Activated naive CD8-positive, alpha-beta T cell treated with anti-CD3 and anti-CD28 coated beads, Interleukin-2, amount 50 U/mL, for 16 hours (primary cell): ENCODE data around the gene ZNF275.
"Not testable (repeated sequence)": the region's sequence is repeated elsewhere in the genome, so short reads cannot be mapped to it uniquely, and the experiment has no call there.

ENCODE experiments used
- DNase-seq: peaks from one replicate; pipeline ENCODE4 v3.0.0-alpha.2; 2020; ENCODE audit warnings: low read depth, low spot score

Gene ZNF275

GRCh38 chrX:153333821-153334653 lies at the start of gene ZNF275:
Gene ZNF275, plus strand, starts transcription at chrX:153334153. Its CDS starts 2,527 bp downstream, at chrX:153336680.
- DNase-seq, result peak; percentile 60

GRCh38 chrX:153285678-153286077 lies 48.3 kb upstream of the ZNF275 start:
- not testable (repeated sequence) for DNase-seq

GRCh38 chrX:153288807-153289206 lies 45.1 kb upstream of the ZNF275 start:
- DNase-seq, result not testable (repeated sequence)

- DNase-seq, result not testable (repeated sequence)
These were observed 40.4 kb upstream of the ZNF275 start for GRCh38 chrX:153293485-153294071.

GRCh38 chrX:153297376-153297775 lies 36.6 kb upstream of the ZNF275 start:
- no peak for DNase-seq

GRCh38 chrX:153299855-153300254 lies 34.1 kb upstream of the ZNF275 start:
- DNase-seq, result no peak

- no peak for DNase-seq
These were observed 32.2 kb upstream of the ZNF275 start for GRCh38 chrX:153301746-153302145.

- no peak for DNase-seq
These were observed 31.2 kb upstream of the ZNF275 start for GRCh38 chrX:153302796-153303195.

GRCh38 chrX:153303276-153304262 lies 30.4 kb upstream of the ZNF275 start:
- DNase-seq, result no peak

GRCh38 chrX:153304988-153305736 lies 28.8 kb upstream of the ZNF275 start:
- no peak for DNase-seq

- DNase-seq, result no peak
These were observed 28.0 kb upstream of the ZNF275 start for GRCh38 chrX:153305972-153306371.

GRCh38 chrX:153306527-153307115 lies 27.3 kb upstream of the ZNF275 start:
- no peak for DNase-seq

GRCh38 chrX:153307276-153308178 lies 26.4 kb upstream of the ZNF275 start:
- no peak for DNase-seq

- DNase-seq, result no peak
These were observed 23.1 kb upstream of the ZNF275 start for GRCh38 chrX:153310901-153311300.

- no peak for DNase-seq
These were observed 21.9 kb upstream of the ZNF275 start for GRCh38 chrX:153312041-153312440.

- no peak for DNase-seq
These were observed 21.1 kb upstream of the ZNF275 start for GRCh38 chrX:153312842-153313241.

GRCh38 chrX:153317306-153317705 lies 16.6 kb upstream of the ZNF275 start:
- no peak for DNase-seq

- no peak for DNase-seq
These were observed 15.8 kb upstream of the ZNF275 start for GRCh38 chrX:153317996-153318722.

- no peak for DNase-seq
These were observed 15.1 kb upstream of the ZNF275 start for GRCh38 chrX:153318811-153319210.
